ENCODE measurements around the gene ANO3.
"Not testable (repeated sequence)": the region's sequence is repeated elsewhere in the genome, so short reads cannot be mapped to it uniquely, and the experiment has no call there.

The ANO3 gene

GRCh38 chr11:26626346-26626745 lies 294.4 kb downstream of the ANO3 start:
- DNase-seq (ENCODE audit: low read depth): no peak

DNA sequence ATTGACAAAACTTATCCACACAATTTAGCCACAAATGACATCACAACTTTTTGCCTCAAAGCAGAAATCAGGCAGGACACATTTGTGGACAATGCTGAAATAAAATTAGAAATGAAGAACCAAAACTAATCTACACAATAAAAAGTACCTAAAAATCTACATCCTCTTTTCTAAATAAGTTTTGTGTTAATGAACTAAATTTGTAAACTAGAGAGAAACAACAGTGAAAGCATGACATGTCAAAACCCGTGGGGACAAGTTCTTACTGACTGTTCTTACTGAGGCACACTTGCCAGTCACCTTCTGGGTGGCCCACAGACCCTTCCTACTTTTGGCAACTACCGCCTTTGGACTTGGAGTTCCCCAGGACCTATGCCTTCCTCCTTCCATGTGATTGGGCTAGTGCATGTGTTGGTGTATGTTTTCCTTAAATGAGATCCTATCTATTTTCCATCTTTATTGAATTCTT lies 300.8 kb downstream of the ANO3 start:
- DNase-seq (ENCODE audit: low read depth): no peak

GRCh38 chr11:26643314-26643713 lies 311.4 kb downstream of the ANO3 start:
- not testable (repeated sequence) for DNase-seq (ENCODE audit: low read depth)

- no peak for DNase-seq (ENCODE audit: low read depth)
These were observed 318.0 kb downstream of the ANO3 start for GRCh38 chr11:26649884-26650283.

- DNase-seq (ENCODE audit: low read depth): no peak
These were observed 320.0 kb downstream of the ANO3 start for GRCh38 chr11:26651916-26652315.

DNA sequence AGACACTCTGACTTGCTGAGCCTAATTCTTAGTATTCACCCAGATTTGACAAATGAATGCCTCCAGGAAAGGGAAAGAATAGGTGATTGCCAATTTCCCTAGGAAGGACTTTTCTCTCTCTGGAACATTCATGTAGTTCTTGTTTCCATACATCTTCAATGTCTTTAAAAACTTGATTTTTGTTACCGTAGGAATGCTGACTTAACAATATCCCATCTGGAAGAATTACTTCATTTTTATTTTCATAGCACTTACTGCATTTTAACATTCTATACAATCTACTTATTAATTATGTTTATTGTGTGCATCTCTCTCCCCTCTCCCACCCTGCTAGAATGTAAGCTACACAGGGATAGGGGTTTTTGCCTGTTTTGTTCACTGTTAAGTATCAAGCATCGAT lies 323.4 kb downstream of the ANO3 start:
- DNase-seq (ENCODE audit: low read depth): no peak

DNA sequence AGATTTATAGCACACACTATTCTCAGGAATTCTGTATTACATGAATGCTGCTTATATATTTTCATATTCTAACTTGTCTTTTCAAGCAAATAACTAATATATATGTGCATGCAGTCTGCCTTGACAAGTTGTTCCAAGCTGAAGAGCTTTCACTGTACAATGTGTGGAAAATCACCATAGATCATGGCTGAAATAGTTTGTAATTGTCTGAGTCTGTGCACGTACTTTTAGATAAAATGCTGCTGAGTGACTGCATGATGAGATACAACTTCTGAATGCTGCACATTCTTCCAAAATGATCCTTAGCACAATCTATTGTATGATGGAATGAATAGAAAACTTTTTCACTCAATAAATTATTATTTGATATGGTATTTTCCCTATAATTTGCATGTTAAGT lies 331.0 kb downstream of the ANO3 start:
- no peak for DNase-seq (ENCODE audit: low read depth)

DNA sequence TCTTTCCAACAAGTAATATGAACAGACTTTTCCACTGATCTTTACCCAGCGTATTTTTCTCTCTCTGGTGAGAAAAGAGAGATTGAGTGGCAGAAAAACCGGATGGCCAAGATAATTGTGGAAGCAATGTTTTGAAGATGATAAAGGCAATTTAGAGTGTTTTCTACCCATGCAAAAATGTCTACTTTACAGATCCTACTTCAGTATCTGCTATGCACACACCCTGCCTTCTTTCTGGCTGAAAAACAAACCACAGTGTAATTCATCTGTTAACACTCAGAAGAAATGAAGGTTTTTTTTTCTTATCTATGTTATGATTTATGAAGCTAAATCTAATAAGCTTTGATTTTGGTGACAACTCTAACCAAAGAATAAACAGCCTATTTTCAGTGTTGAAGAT lies 333.1 kb downstream of the ANO3 start:
- no peak for DNase-seq (ENCODE audit: low read depth)

DNA sequence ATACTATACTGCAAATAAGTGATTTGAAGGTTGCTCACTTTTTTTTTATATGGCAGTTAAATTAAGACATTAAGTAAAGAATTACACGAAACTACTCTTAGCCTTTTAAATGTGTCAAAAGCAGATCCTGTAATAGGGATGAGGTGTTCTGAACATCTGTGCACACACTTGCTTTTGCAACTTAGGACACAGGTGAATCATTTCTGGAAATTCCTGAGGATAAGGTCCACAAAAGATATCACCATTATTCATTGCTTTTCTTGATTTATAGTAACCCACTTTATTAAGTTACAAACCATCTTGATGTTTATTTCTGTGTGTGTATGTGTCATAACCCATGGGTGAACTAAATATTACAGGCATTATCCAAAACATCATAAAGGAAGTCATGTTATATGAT lies 334.0 kb downstream of the ANO3 start:
- no peak for DNase-seq (ENCODE audit: low read depth)

DNA sequence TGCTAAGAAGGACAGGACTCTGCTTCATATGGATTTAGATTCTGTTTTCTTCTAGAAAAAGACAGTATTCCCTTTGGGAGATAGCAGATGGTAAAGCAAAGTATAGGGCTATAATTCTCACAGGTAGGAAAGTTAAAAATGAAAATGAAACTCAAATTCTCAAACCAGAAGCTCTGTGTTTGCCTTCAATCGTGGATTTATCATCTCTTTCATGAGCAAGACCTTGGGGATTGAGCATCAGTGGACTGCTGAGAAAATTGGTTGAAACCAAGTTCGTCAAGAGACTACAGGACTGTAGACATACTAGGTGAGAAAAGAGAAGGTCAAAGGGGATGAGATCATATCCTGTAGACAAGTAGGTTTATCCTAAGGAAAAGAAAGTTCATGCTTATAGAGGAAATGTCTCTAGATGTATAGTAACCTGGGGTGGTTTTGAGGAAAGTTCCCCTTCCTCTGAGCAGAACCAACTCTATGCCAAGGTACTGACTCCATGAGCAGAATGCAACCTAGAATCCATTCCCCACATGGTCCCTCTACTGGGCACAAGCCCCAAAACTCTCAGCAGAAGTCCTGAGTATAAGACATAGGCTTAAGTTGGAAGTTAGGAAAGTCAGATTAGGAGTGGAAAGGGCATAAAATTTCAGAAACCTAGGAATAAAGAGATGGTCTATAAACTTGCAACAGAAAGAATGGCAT lies 343.5 kb downstream of the ANO3 start:
- no peak for DNase-seq (ENCODE audit: low read depth)

GRCh38 chr11:26676641-26677040 lies 344.7 kb downstream of the ANO3 start:
- no peak for DNase-seq (ENCODE audit: low read depth)

- no peak for DNase-seq (ENCODE audit: low read depth)
These were observed 345.6 kb downstream of the ANO3 start for GRCh38 chr11:26677566-26677965.

DNA sequence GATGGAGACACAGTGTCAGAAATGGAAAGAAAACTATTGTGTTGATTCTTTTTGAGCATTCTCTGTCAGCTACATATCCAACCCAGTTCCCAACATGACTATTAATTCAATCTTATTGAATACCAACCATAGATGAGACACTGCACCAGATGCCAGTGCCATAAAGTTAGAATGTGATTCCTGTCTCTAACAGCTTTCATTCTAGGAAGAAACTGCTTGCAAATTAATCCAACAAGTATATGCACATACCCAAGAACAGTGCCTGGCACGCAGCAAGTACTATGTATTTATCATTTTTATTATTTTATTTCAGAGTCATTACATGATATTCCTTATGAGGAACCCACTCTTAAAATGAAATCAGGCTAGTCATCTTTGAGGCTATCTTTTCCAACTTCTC lies 355.4 kb downstream of the ANO3 start:
- no peak for DNase-seq (ENCODE audit: low read depth)

- no peak for DNase-seq (ENCODE audit: low read depth)
These were observed 356.8 kb downstream of the ANO3 start for GRCh38 chr11:26688701-26689100.

GRCh38 chr11:26696330-26696729 lies 364.4 kb downstream of the ANO3 start:
- no peak for DNase-seq (ENCODE audit: low read depth)

GRCh38 chr11:26698224-26698623 lies 366.3 kb downstream of the ANO3 start:
- DNase-seq (ENCODE audit: low read depth): no peak

GRCh38 chr11:26700574-26701235 lies 368.8 kb downstream of the ANO3 start:
- DNase-seq (ENCODE audit: low read depth): no peak

DNA sequence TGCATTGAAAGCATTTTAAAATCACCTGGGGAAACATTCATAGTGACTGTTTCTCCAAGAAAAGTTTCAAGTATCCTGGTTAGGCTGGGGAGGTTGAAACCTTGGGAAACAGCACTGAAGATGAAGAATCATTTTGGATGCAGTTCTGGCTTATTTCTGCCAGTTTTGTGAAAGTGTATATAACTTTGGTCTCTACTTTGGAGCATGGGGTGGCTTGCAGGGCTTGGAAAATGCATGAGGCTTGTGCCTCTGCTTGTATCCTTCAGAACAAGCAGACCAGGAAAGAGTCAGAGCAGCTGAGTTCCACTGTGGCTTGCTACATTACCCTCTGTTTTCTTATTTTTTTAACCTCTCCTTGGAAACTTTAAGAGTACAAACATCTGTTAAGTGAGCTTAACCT lies 370.5 kb downstream of the ANO3 start:
- no peak for DNase-seq (ENCODE audit: low read depth)

- no peak for DNase-seq (ENCODE audit: low read depth)
These were observed 371.7 kb downstream of the ANO3 start for GRCh38 chr11:26703411-26704191.

DNA sequence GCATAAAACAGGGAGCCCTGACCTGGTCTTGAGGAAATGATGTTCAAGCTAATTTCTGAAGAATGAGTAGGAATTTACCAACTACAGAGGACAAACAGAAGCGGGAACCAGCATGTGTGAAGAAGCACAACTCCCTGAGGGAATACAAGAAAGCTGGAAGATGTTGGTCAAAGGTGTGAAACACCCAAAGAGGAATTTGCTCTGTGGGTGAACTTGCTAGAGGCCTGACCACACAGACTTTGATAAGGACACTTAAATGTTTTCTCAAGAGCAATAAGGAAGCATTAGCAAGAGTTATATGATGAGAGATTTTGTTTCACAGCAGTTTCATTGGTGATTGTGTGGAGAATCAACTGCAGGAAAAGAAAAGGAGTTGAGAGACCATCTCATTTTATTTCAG lies 372.3 kb downstream of the ANO3 start:
- no peak for DNase-seq (ENCODE audit: low read depth)

- no peak for DNase-seq (ENCODE audit: low read depth)
These were observed 374.3 kb downstream of the ANO3 start for GRCh38 chr11:26706181-26706580.

- DNase-seq (ENCODE audit: low read depth): no peak
These were observed 377.0 kb downstream of the ANO3 start for GRCh38 chr11:26708736-26709456.
